GM12878 (cell line): ENCODE results near the gene CISD2. TPM values are rescaled to one million over a fixed set of nuclear protein-coding genes. Genes with fewer than 3 reads are reported as not detected.
"Not testable (repeated sequence)": the region's sequence is repeated elsewhere in the genome, so short reads cannot be mapped to it uniquely, and the experiment has no call there.

Experiments used
- ATAC-seq: fragments of 200-7000 bp; cut with Tn5 transposase; 3 replicates; pipeline ENCODE4 v1.9.1; 2020; ENCODE audit warnings: mild to moderate bottlenecking, moderate library complexity
- BruUV-seq: library from RNA; stranded (reverse); fragments of 400-500 nt; replicated peaks from 2 replicates; lab custom pipeline; 2021; lab: Mats Ljungman, UMichigan
- CTCF ChIA-PET: fragments of 300-600 bp; sonication (Branson Sonifier 250); formaldehyde crosslinking; extraction: SDS; loops from one replicate; lab custom pipeline; 2021; ENCODE audit warnings: inconsistent platforms; lab: Yijun Ruan, JAX
- POLR2A ChIA-PET: fragments of 350-600 bp; formaldehyde crosslinking; extraction: SDS; loops from one replicate; lab custom pipeline; 2021; ENCODE audit warnings: inconsistent platforms; lab: Charles Lee
- RAD21 ChIA-PET: fragments of 300-600 bp; sonication (Branson Sonifier 250); formaldehyde crosslinking; loops from one replicate; lab custom pipeline; 2023; ENCODE audit warnings: antibody characterized with exemption; ENCODE audit not compliant: unreplicated experiment; lab: Charles Lee
- SMC1A ChIA-PET: fragments of 300-600 bp; sonication (Branson Sonifier 250); formaldehyde crosslinking; loops from one replicate; lab custom pipeline; 2023; ENCODE audit not compliant: unreplicated experiment, uncharacterized antibody; lab: Charles Lee
- DNase-seq: peaks from one replicate; pipeline ENCODE4 v3.0.0-alpha.2; 2011; ENCODE audit warnings: low read depth, low spot score
- FAIRE-seq: peaks from 3 replicates; lab custom pipeline; 2011; peaks lifted over from hg19 to GRCh38; lab: Jason Lieb, UNC
- H2AFZ ChIP-seq: 2 replicates; pipeline ENCODE4 v1.6.0; 2011; ENCODE audit warnings: low read depth, low read length, control low read depth; ENCODE audit not compliant: control insufficient read depth
- H3K27ac ChIP-seq: 2 replicates; pipeline ENCODE4 v1.5.1; 2011; ENCODE audit warnings: control low read depth; ENCODE audit not compliant: control insufficient read depth, insufficient read depth
- H3K27me3 ChIP-seq, 2 experiments: replicated peaks in 1 of 2; 2 replicates each; pipeline versions ENCODE4 v1.6.0 to v1.6.1; 2011; ENCODE audit warnings: low read length in 1 of 2; ENCODE audit not compliant: control insufficient read depth in 2 of 2, insufficient read depth in 2 of 2
- H3K36me3 ChIP-seq, 2 experiments: 2 replicates each; pipeline ENCODE4 v1.5.1; 2011; ENCODE audit warnings: low read length in 1 of 2; ENCODE audit not compliant: control insufficient read depth in 2 of 2, insufficient read depth in 2 of 2
- H3K4me1 ChIP-seq: 2 replicates; pipeline ENCODE4 v1.6.1; 2011; ENCODE audit warnings: mild to moderate bottlenecking, low read length, moderate library complexity, mixed read lengths; ENCODE audit not compliant: control insufficient read depth, insufficient read depth
- H3K4me2 ChIP-seq: 2 replicates; pipeline ENCODE4 v1.6.0; 2011; ENCODE audit warnings: control low read depth; ENCODE audit not compliant: control insufficient read depth, insufficient read depth
- H3K4me3 ChIP-seq: fragments of 200-600 bp; sonication (generic); 2 replicates; pipeline ENCODE4 v1.5.1; 2016
- H3K79me2 ChIP-seq: 2 replicates; pipeline ENCODE4 v1.6.0; 2011; ENCODE audit warnings: low read length; ENCODE audit not compliant: control insufficient read depth, insufficient read depth
- H3K9ac ChIP-seq: 2 replicates; pipeline ENCODE4 v1.8.0; 2011; ENCODE audit warnings: low read length, control low read depth, mixed read lengths; ENCODE audit not compliant: control insufficient read depth, insufficient read depth
- H3K9me3 ChIP-seq: replicated peaks from 3 replicates; pipeline ENCODE4 v1.5.1; 2011; ENCODE audit warnings: mild to moderate bottlenecking, low read length; ENCODE audit not compliant: control insufficient read depth, insufficient read depth
- H4K20me1 ChIP-seq: 2 replicates; pipeline ENCODE4 v1.6.0; 2011; ENCODE audit not compliant: control insufficient read depth, insufficient read depth
- WGBS: methylation state at CpG from one replicate; pipeline ENCODE4 v1.1.6; 2016; ENCODE audit warnings: low lambda C conversion rate; ENCODE audit not compliant: insufficient replicate concordance, insufficient coverage; ENCODE audit errors: missing lambda C conversion rate; 5-methylcytosine and 5-hydroxymethylcytosine counted together
- in situ Hi-C: fragments of 300-500 bp; cut with MboI; formaldehyde crosslinking; loops from 9 replicates; pipeline ENCODE4 v1.14.3; 2018; ENCODE audit warnings: mixed read lengths
- intact Hi-C: fragments of 100-400 bp; cut with micrococcal nuclease; formaldehyde crosslinking; loops from one replicate; pipeline ENCODE4 v1.14.2; 2022; ENCODE audit not compliant: unreplicated experiment
- polyA plus RNA-seq, 11 experiments: library from polyadenylated mRNA; depleted of rRNA in 4 of 11; unstranded in 6 of 11; stranded (reverse) in 5 of 11; fragments of >200 nt; fragmentation: Nextera tagmentation in 4 of 11; fragmentation: Illumina TruSeq in 1 of 11; extraction: Ambion mirVana in 4 of 11; extraction: Trizol in 1 of 11; gene quantifications; 1 replicate in 1 of 11; 2 replicates in 10 of 11; pipeline versions ENCODE4 v1.2.1 to v1.2.3, GENCODE V29; 2011 to 2016; ENCODE audit warnings: inconsistent platforms in 2 of 11, missing spikeins in 2 of 11, low read depth in 1 of 11
- total RNA-seq, 4 experiments: library from RNA; depleted of rRNA in 3 of 4; stranded (reverse); fragments of >200 nt in 3 of 4; fragmentation: Illumina TruSeq in 1 of 4; extraction: Trizol in 1 of 4; gene quantifications; 2 replicates each; pipeline versions ENCODE4 v1.2.1 to v1.2.3, GENCODE V29; 2013 to 2021

CISD2 gene
- total and polyA plus RNA-seq, 10 of the 15 experiments (the other 5 are each of a cell fraction or from before 2014, with no cell fraction given): 29.5 to 132 (median 38.9) TPM

GRCh38 chr4:102888570-102888969 is 19.8 kb downstream of the CISD2 start:
- WGBS: 98% methylated on average over 2 of the region's 2 CpGs
- H3K79me2 ChIP-seq, RAD21 ChIA-PET, H3K9ac ChIP-seq, FAIRE-seq, ATAC-seq, CTCF ChIA-PET, H2AFZ ChIP-seq, POLR2A ChIA-PET, H3K9me3 ChIP-seq, intact Hi-C loops, H3K36me3 ChIP-seq, in situ Hi-C loops, H3K27ac ChIP-seq, DNase-seq, H4K20me1 ChIP-seq, H3K4me1 ChIP-seq, BruUV-seq, H3K4me2 ChIP-seq, H3K27me3 ChIP-seq, H3K4me3 ChIP-seq, SMC1A ChIA-PET: not testable (repeated sequence)

- DNase-seq, SMC1A ChIA-PET, ATAC-seq, H3K36me3 ChIP-seq, H3K27me3 ChIP-seq, in situ Hi-C loops, intact Hi-C loops, H4K20me1 ChIP-seq, RAD21 ChIA-PET, H3K9me3 ChIP-seq, H3K79me2 ChIP-seq, H3K4me2 ChIP-seq, H3K4me3 ChIP-seq, FAIRE-seq, H3K4me1 ChIP-seq, CTCF ChIA-PET, H3K27ac ChIP-seq, H3K9ac ChIP-seq, POLR2A ChIA-PET, H2AFZ ChIP-seq, BruUV-seq: not testable (repeated sequence)
- 100% methylated on average over 3 of the region's 3 CpGs for whole genome bisulfite sequencing
These were observed 21.1 kb downstream of the CISD2 start for GRCh38 chr4:102889866-102890265.
